Ishikawa (cell line): ENCODE results near the gene ANKRD13A.

Source experiments
- CEBPB ChIP-seq: IDR thresholded peaks from 2 replicates; pipeline ENCODE4 v1.6.1; 2012
- CREB1 ChIP-seq: IDR thresholded peaks from 2 replicates; pipeline ENCODE4 v1.6.1; 2012; ENCODE audit warnings: low read depth
- EGR1 ChIP-seq: IDR thresholded peaks from 2 replicates; pipeline ENCODE4 v1.6.1; 2012
- EP300 ChIP-seq: IDR thresholded peaks from 2 replicates; pipeline ENCODE4 v1.6.1; 2012; ENCODE audit warnings: borderline replicate concordance
- MAX ChIP-seq: IDR thresholded peaks from 2 replicates; pipeline ENCODE4 v1.6.1; 2012
- NFIC ChIP-seq: IDR thresholded peaks from 2 replicates; pipeline ENCODE4 v1.6.1; 2012
- RAD21 ChIP-seq: IDR thresholded peaks from 2 replicates; pipeline ENCODE4 v1.6.1; 2012; ENCODE audit warnings: low read depth
- REST ChIP-seq: IDR thresholded peaks from 2 replicates; pipeline ENCODE4 v1.6.1; 2012; ENCODE audit warnings: low read depth, mild to moderate bottlenecking
- TEAD4 ChIP-seq: IDR thresholded peaks from 2 replicates; pipeline ENCODE4 v1.6.1; 2012
- YY1 ChIP-seq: IDR thresholded peaks from 2 replicates; pipeline ENCODE4 v1.6.1; 2012; ENCODE audit warnings: low read depth
- ZBTB7A ChIP-seq: IDR thresholded peaks from 2 replicates; pipeline ENCODE4 v1.6.1; 2012; ENCODE audit warnings: low read depth

GRCh38 chr12:109961201-109961600 lies 38.0 kb upstream of the ANKRD13A start:
- TF ChIP-seq CEBPB: no peak
- TF ChIP-seq TEAD4: no peak
- TF ChIP-seq REST: no peak
- TF ChIP-seq EP300: no peak
- TF ChIP-seq EGR1: no peak
- no peak for TF ChIP-seq YY1
- no peak for TF ChIP-seq ZBTB7A
- TF ChIP-seq MAX: no peak
- no peak for TF ChIP-seq RAD21
- TF ChIP-seq CREB1: no peak
- TF ChIP-seq NFIC: no peak
